CD4-positive, alpha-beta T cell treated with Interferon gamma for 1 hour (primary cell): Measurements from ENCODE around the gene SLC22A3.
"Not testable (repeated sequence)": the region's sequence is repeated elsewhere in the genome, so short reads cannot be mapped to it uniquely, and the experiment has no call there.

Experiments
- DNase-seq: peaks from one replicate; pipeline ENCODE4 v3.0.0-alpha.2; 2020

The SLC22A3 gene, protein sequence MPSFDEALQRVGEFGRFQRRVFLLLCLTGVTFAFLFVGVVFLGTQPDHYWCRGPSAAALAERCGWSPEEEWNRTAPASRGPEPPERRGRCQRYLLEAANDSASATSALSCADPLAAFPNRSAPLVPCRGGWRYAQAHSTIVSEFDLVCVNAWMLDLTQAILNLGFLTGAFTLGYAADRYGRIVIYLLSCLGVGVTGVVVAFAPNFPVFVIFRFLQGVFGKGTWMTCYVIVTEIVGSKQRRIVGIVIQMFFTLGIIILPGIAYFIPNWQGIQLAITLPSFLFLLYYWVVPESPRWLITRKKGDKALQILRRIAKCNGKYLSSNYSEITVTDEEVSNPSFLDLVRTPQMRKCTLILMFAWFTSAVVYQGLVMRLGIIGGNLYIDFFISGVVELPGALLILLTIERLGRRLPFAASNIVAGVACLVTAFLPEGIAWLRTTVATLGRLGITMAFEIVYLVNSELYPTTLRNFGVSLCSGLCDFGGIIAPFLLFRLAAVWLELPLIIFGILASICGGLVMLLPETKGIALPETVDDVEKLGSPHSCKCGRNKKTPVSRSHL

DNA sequence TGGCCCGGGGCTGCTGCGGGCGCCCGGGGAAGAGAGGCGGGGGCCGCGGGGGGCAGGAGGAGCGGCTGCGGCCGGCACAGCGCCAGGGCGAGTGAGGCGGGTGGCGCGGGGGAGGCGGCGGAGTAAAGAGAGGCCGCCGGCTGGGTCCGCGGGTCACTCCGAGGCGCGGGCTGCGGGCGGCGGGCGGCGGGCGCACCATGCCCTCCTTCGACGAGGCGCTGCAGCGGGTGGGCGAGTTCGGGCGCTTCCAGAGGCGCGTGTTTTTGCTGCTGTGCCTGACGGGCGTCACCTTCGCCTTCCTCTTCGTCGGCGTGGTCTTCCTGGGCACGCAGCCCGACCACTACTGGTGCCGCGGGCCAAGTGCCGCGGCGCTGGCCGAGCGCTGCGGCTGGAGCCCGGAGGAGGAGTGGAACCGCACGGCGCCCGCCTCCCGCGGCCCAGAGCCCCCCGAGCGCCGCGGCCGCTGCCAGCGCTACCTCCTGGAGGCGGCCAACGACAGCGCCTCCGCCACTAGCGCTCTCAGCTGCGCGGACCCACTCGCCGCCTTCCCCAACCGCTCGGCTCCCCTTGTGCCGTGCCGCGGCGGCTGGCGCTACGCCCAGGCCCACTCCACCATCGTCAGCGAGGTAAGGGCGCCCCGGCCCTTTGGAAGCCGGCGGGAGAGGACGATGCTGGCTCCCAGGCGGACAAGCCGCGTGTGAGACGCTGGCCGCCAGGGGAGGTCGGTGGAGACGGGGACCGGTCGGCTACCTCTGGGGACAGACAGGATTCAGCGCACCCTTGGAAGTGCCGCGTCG, at the start of gene SLC22A3:
Gene SLC22A3, plus strand, starts transcription at position 156 of the 797 bp plus-strand sequence. Its CDS starts 42 bp downstream, at position 198.
- no peak for DNase-seq

DNA sequence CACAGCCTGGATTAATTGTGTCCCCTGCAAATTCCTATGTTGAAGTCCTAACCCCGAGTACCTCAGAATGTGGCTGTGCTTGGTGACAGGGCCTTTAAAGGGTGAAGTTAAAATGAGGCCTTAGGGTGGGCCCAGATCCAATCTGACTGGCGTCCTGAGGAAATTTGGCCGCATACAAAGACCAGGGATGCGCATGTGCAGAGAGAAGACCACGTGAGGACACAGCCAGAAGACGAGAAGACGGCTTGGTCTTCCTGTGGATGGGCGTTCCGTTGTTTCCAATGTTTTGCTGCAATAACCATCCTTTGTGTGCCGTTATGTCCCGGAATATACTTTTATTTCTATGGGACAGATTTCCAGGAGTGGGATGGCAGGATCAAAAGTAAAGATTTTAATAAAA, 48.6 kb upstream of the SLC22A3 start:
- no peak for DNase-seq

DNA sequence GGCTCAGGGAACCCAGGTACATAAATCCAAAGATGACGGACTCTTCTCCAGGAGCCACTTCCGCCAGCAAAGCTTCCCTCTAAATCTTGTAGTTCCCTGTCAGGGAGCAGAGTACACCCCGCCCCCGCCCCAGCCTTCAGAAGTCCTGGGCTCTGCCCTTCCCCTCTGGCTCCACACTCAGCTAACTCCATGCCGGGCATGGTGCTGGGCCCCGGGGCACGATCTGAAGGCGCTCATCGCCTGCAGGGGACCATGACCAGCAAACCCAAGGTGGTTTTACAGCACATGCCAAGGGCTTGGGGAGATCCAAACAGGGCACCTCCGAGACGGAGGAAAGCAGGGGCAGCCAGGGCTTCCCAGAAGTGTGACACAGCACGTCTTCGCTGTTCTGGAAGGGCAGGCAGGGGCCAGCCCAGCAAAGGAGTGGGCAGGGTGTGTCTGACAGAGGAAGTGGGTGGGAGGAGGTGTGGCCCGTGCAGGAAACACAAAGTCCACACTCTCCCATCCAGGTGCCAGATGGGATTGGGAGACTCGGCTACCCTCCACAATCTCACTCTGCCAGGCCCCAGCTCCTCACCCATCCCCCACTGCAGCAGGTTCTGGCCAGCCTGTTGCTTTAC, 48.0 kb upstream of the SLC22A3 start:
- DNase-seq: no peak

DNA sequence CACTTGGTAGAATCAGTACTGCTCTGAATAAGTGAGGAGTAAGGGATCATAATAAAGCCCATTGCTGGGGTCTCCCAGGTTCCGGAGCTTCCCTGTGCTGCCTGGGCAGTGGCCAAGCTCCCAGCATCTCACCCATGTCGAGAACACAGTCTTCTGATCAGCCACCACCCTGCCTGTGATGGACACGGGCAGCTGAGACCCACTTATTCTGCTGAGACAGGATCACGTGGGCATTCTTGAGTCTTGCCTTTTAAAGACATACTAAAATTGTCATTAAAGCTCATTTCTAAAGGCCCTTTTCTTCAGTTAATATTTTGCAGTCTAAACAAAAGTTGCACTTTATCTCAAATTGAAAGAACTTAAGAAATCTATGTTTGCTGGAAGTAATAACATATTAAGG, 46.8 kb upstream of the SLC22A3 start:
- no peak for DNase-seq

DNA sequence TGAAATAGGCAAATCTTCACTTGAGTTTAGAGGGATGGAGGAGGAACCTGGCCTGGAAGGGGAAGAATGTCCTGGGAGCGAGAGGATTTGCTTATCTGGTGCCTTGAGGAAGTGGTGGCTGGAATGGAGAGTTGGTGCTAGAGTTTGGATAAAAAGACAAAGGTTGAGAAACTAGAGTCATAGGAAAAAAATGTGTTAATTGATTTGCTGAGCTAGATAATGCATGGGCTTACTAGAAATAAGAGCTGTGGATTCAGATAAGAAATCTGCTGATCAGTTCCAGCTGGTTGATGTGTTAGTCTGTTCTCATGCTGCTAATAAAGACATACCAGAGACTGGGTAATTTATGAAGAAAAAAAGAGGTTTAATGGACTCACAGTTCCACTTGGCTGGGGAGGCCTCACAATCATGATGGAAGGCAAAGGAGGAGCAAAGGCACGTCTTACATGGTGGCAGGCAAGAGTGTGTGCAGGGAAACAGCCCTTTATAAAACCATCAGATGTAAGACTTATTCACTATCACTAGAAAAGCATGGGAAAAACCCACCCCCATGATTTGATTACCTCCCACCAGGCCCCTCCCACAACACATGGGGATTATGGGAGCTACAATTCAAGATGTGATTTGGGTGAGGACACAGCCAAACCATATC, 45.6 kb upstream of the SLC22A3 start:
- DNase-seq: not testable (repeated sequence)

DNA sequence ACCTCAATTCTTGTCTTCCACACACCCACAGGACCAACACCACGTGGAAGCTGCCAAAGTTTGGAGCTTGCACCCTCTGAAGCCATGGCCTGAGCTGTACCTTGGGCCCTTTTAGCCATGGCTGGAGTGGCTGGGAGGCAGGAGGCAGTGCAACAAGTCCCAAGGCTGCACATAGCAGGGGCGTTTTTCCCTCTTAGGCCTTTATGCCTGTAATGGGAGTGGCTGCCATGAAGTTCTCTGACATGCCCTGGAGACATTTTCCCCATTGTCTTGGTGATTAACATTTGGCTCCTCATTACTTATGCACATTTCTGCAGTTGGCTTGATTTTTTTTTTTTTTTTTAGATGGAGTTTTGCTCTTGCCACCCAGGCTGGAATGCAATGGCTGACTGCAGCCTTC, 44.4 kb upstream of the SLC22A3 start:
- DNase-seq: no peak

DNA sequence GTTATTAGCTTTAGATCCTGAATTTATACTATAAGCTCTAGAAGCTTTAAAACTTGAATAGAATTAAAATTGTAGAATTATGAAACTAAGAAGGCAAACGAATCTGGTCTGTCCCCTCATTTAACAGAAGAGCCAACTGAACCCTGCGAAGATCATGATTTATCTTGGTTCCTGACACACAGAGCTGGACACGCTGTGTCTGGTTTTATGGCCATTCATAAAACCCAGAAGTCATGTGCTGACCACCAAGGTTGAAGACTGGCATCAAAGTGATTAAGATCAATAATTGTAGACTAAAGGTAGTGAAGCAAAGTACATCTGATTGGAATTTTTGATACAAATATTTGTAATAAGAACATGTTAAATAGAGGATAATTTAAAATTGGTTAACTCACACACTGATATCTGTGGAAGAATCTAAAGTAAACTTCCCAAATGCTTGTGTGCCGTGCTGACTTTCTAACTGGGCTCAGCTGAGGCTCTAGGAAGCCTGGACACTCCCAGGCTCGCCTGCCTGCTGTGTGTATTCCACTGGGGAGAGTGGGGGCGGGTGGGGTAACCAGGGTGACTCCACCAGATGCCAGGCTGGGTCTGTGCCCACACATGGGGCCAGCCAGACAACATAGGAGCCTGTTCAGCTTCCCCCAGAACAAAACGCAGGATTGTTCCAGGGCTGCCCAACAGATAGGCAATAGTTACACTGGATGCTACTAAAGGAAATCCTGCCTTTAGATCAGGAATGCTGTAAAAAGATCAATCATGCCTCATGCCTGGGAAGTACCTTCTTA, 42.1 kb upstream of the SLC22A3 start:
- no peak for DNase-seq

DNA sequence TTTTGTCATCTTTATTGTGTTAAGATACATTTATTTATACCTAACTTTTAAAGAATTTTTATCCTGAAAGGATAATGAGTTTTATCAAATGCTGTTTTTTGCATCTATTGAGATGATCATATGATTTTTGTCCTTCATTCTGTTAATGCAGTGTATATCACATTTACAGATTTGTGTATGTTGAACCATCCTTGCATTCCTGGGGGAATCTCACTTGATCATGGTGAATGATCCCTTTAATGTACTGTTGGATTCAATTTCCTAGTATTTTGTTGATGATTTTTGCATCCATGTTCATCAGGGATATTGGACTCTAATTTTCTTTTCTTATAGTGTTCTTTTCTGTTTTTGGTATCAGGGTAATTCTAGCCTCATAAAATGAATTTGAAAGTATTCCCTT, 38.5 kb upstream of the SLC22A3 start:
- DNase-seq: no peak

DNA sequence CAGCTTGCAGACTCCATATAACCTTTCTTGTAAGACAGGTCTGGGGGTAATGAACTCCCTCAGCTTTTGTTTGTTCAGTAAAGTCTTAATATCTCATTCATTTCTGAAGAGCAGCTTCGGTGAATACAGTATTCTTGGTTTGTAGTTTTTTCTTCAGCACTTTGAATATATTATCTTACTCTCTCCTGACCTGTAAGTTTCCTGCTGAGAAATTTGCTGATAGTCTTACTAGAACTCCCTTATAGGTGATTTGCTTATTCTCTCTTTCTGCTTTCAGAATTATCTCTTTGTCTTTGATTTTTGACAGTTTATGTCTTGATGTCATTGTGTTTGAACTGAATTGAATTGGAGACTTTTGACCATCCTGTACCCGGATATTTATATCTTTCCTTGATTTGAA, 35.3 kb upstream of the SLC22A3 start:
- DNase-seq: no peak

DNA sequence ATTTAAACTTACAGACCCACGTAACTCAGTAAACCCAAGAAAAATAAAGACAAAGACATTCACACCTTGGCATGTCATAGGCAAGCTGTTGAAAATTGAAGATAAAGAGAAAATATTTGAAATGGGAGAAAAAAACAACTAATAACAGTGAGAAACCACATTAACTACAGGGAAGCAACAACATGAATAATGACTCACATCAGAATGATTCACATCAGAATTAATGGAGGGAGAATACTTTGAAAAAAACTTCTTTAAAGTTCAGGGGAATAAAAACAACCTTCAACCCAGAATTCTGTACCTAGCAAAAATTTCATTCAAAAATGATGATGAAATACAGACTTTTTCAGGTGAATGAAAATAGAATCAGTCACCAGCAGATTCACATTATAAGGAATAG, 32.9 kb upstream of the SLC22A3 start:
- no peak for DNase-seq

DNA sequence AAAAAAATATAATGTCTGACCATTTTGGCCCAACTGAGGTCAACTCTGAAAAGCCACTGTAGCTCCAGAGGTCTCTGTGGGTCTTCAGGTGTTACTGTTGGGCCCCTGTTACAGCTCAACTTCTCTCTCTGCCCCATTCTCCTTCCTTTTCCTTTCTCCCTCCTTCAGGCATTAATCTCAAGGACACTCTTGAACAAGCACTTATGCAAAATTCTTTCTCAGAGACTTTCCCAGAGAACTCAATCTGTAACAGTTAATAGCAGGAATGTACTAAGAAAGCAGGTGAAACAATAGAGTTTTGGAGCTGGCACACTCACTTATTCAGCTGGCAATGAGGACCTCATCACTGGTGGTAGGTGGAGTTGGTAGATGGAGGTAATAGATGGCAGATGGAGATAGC, 31.9 kb upstream of the SLC22A3 start:
- DNase-seq: no peak

DNA sequence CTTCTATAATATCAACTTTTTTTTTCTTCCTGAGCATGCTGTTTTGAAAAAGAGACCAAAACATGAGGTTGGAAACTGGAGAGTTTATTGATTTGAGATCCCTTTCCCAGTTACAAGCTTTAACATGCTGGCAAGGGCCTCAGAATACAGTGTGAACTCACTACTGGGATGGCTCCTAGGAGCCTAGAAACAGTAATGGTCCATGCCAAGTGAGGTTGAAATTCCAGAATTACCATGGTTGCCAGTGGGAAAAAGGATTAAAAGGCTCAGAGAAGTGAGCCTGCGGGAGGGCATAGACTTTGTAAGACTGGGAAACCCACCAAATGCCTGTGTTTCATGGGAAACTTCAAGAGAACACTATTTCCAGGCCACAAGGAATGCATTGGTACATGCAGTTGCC, 28.9 kb upstream of the SLC22A3 start:
- no peak for DNase-seq

DNA sequence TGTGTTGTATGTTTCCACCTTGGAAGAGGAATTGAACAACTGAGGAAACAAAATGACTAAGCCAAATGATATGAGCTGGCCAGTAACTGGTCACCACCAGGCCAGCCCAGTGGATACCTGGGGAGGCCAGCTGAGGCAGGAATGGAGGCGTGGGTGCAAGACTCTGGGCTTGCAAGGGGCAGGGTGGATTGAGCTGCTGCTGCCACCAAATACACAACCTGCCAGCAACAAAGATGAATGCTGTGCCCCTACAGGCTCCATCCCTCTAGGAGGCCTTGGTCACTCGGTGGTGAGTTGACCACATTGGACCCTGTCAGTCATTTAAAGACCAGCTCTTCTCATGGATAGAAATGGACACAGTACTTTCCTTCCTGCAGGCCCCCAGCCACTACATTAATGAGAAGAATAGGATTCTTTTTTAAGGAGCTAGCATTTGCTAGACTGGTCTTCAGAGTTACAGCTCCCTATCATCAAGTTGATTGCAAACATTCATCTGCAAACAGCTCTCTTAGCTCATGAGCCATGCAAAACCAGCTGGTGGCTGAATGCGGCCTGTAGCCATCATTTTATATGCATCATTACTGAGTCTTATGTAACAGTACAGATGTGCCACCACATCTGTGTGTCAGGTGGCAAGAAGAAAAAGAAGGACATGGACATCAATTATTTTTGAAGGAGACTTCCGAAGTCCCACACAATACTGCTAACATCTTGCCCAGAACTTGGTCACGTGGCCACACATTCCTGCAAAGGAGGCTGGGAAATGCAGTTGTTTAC, 26.3 kb upstream of the SLC22A3 start:
- DNase-seq: no peak

DNA sequence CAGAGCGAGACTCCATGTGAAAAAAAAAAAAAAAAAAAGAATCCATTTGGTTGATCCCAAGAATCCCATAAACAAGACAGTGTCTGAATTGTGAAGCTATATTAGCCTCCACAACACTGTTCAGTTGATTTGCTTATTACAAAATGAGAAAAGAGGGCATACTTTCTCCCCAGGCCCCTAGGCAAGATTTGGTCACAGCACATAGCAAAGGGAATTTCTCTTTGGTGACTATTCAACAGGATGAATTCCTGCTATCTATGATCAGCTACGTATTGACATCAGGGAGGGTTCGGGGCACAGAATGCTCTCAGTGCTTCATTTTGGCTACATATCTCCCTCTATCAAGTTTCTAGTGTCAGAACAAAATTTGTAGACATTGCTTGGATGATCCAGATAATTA, 20.2 kb upstream of the SLC22A3 start:
- no peak for DNase-seq

DNA sequence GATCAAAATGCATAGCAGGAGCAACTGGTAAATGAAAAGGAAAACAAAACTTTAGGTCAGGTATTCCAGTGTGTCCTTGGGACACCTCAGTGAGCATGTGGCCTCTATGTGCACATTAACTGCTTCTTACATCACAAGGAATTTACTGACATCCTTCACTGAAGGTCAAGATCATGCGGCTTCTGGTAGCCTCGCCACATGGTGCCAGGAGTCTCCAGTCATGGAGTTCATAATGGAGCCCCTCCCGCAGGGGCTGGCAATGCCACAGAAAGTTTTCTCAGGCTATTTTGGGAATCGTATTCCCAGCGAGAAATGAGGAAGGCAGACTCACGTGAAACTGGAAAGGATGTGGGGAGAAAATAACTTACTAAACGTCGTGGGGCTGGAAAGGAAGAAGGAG, 19.7 kb upstream of the SLC22A3 start:
- DNase-seq: no peak

DNA sequence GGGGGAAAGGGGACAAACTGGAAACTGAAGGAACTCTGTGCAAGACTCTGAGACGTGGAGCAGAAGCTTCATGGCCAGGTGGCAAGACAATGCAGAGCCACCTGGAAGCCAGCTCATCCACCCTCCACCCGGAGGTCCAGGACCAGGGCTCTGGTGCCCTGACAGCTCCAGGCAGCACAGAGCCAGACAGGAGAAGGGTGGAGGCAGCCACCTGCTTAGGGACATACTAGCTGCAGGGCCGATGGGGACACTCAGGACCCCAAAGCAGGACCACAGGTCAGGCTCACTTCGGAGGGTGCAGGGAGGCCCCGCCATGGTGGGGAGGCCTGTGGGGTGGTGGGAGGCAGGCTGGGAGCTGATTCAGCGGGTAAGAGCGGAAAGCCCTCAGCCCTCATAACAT, 19.0 kb upstream of the SLC22A3 start:
- DNase-seq: no peak

DNA sequence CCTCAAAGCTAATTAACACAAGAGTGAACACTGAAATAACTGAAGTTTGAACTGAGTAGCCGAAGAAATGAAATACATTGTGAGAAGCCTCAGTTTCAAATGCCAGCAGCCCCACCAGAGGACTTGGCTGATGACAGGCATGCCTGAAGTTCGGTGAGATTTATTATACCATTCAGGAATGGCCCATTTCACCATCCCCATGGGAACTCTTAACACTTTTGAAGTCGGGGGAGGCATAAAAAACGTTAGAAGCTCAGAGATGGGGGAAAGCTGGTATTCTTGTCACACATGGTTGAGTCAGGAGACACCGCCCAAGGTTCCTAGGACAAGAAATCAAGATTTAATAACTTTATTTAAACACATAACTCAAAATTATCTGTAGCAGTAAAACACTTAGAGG, 17.6 kb upstream of the SLC22A3 start:
- no peak for DNase-seq

DNA sequence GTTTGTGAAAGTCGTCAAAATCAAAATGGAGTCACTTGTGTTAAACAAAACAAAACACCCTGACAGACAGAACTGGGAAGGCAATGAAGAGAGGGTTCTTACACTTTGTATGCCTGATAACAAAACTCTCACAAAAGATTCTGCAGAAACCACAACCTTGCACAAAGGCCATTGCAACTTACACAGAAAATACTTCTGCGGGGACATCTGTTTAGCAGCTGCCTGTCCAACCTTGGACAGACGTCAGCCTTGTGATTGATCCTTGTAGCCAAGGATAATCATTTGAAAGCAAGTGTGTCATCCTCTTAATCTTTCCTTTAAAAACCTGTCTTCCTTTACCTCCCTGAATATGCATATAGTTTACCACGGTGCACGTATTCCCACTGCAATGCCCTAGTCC, 17.0 kb upstream of the SLC22A3 start:
- no peak for DNase-seq

DNA sequence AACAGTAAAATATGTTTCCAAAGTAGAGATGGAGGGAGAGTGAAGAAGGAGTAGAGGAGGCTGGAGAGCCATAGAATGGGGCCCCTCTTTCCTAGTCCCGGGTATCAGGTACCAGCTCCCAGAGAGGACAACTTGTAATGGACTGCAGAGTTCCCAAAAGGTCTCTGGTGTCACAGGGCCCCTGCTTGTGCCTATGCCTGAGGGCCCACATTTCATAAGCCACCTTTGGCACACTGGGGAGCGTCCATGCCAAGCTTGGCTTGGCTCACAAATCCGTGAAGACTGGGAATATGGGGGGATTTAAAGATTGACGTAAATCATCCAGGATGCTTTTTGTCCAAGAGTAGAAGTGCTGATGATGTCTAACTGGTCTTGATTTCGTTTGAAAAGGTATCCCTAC, 16.4 kb upstream of the SLC22A3 start:
- DNase-seq: no peak

DNA sequence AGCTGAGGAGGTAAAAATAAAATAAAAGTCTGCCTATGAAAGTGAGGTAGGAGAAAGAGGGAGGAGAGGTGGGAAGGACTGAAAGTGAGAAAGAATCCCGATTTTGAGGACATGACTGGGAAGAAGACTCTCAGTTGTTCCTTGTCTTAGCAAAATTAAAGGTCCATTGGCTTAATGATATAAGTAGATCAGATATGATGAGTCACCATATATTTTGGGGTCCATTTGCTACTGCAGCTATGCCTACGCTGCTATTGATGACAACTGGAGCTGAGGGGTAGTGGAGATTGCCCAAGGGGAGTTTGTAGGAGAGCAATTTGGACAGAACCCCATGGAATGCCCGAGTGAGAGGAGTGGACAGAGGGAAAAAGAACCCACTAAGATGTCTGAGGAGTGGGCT, 15.1 kb upstream of the SLC22A3 start:
- DNase-seq: no peak

DNA sequence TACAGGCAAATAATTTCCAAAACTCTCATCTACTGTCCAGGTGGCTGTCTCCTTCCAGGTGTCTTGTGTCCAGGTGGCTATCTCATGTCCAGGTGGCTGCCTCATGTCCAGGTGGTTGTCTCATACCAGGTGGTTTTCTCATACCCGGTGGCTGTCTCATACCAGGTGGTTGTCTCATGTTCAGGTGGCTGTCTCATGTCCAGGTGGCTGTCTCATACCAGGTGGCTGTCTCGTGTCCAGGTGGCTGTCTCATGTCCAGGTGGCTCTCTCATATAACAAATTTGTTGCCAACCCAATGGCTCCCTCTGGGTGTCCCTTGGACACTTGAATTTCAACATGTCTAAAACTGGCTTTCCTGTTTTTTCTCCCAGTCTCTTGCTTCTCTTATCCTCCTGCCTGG, 14.3 kb upstream of the SLC22A3 start:
- no peak for DNase-seq
